K562 (cell line): ENCODE measurements around the gene IQGAP3. TPM values are rescaled to one million over a fixed set of nuclear protein-coding genes. Genes with fewer than 3 reads are reported as not detected.

Experiments
- ARID2 ChIP-seq: fragments of 450-650 bp; IDR thresholded peaks from 2 replicates; pipeline ENCODE4 v1.6.1; 2017; ENCODE audit warnings: antibody characterized with exemption, mild to moderate bottlenecking
- ARID3A ChIP-seq: IDR thresholded peaks from 2 replicates; pipeline ENCODE4 v1.6.1; 2012; ENCODE audit warnings: low read depth, low read length, improper control_type of control experiment, borderline replicate concordance
- CGGBP1 ChIP-seq: fragments of 250-450 bp; sonication (Bioruptor Pico); IDR thresholded peaks from 2 replicates; pipeline ENCODE4 v1.9.0; 2021; ENCODE audit warnings: mild to moderate bottlenecking
- CXXC5 ChIP-seq: fragments of 250-450 bp; sonication (Bioruptor Pico); IDR thresholded peaks from 2 replicates; pipeline ENCODE4 v1.8.0; 2022; ENCODE audit warnings: inconsistent platforms, mild to moderate bottlenecking, moderate library complexity
- DMBX1 ChIP-seq: fragments of 250-450 bp; sonication (Bioruptor Pico); IDR thresholded peaks from 2 replicates; pipeline ENCODE4 v1.8.0; 2022; ENCODE audit warnings: inconsistent platforms, mild to moderate bottlenecking, moderate library complexity, borderline replicate concordance
- E2F4 ChIP-seq: sonication (generic); formaldehyde crosslinking; IDR thresholded peaks from 2 replicates; pipeline ENCODE4 v1.8.0; 2022; ENCODE audit warnings: mild to moderate bottlenecking, low read depth, missing genetic modification reagents
- HMGXB4 ChIP-seq: sonication (generic); formaldehyde crosslinking; IDR thresholded peaks from 2 replicates; pipeline ENCODE4 v1.8.1; 2023; ENCODE audit warnings: mild to moderate bottlenecking, missing genetic modification reagents
- JUNB ChIP-seq: fragments of 450-650 bp; formaldehyde crosslinking; conservative IDR thresholded peaks from 2 replicates; pipeline ENCODE4 v1.4.0; 2020; ENCODE audit warnings: mild to moderate bottlenecking
- MLLT1 ChIP-seq, 2 experiments: fragments of 450-650 bp; IDR thresholded peaks; 2 replicates each; pipeline ENCODE4 v1.6.1; 2016
- POLR2A ChIP-seq: fragments of 450-650 bp; conservative IDR thresholded peaks from 2 replicates; pipeline ENCODE4 v1.6.1; 2016
- PPARD ChIP-seq: fragments of 250-450 bp; sonication (Bioruptor Pico); IDR thresholded peaks from 2 replicates; pipeline ENCODE4 v1.8.0; 2022; ENCODE audit warnings: inconsistent platforms, mild to moderate bottlenecking, moderate library complexity
- PREB ChIP-seq: sonication (generic); formaldehyde crosslinking; IDR thresholded peaks from 2 replicates; pipeline ENCODE4 v1.8.1; 2023; ENCODE audit warnings: mild to moderate bottlenecking, missing genetic modification reagents
- RBM17 ChIP-seq: fragments of 200-400 bp; formaldehyde crosslinking; IDR thresholded peaks from 2 replicates; pipeline ENCODE4 v1.6.1; 2017; ENCODE audit warnings: low read depth, mild to moderate bottlenecking, low read length, borderline replicate concordance
- SMARCE1 ChIP-seq: fragments of 450-650 bp; IDR thresholded peaks from 2 replicates; pipeline ENCODE4 v1.7.1; 2016; ENCODE audit warnings: mild to moderate bottlenecking
- TCF7 ChIP-seq: sonication (generic); IDR thresholded peaks from 2 replicates; pipeline ENCODE4 v1.6.1; 2016; ENCODE audit warnings: antibody characterized with exemption, borderline replicate concordance
- ZFX ChIP-seq: sonication (generic); formaldehyde crosslinking; IDR thresholded peaks from 2 replicates; pipeline ENCODE4 v1.8.0; 2022; ENCODE audit warnings: mild to moderate bottlenecking, missing genetic modification reagents, moderate library complexity
- ZNF655 ChIP-seq: fragments of 250-450 bp; sonication (Bioruptor Pico); IDR thresholded peaks from 2 replicates; pipeline ENCODE4 v1.5.0; 2021
- ZZZ3 ChIP-seq: fragments of 450-650 bp; IDR thresholded peaks from 2 replicates; pipeline ENCODE4 v1.6.1; 2016; ENCODE audit warnings: antibody characterized with exemption, mild to moderate bottlenecking, moderate library complexity
- polyA plus RNA-seq, 8 experiments: library from polyadenylated mRNA; depleted of rRNA in 4 of 8; stranded (reverse) in 5 of 8; unstranded in 3 of 8; fragments of >200 nt; fragmentation: Nextera tagmentation in 2 of 8; fragmentation: Illumina TruSeq in 1 of 8; extraction: Ambion mirVana in 2 of 8; extraction: Trizol in 1 of 8; gene quantifications; 2 replicates each; pipeline versions ENCODE4 v1.2.1 to v1.2.3, GENCODE V29; 2011 to 2014; ENCODE audit warnings: inconsistent platforms in 1 of 8, missing spikeins in 1 of 8
- total RNA-seq, 7 experiments: library from RNA; depleted of rRNA in 6 of 7; stranded (reverse); fragments of >200 nt in 6 of 7; fragmentation: Illumina TruSeq in 2 of 7; extraction: Trizol in 2 of 7; gene quantifications; 2 replicates each; pipeline versions ENCODE4 v1.2.1 to v1.2.3, GENCODE V29; 2011 to 2021; ENCODE audit warnings: low replicate concordance in 1 of 7

The IQGAP3 gene
- total and polyA plus RNA-seq, 9 of the 15 experiments (the other 6 are each of a cell fraction or from before 2014, with no cell fraction given): 1.4 to 16.6 (median 11.9) TPM

GRCh38 chr1:156504821-156505678 lies 67.3 kb downstream of the IQGAP3 start (continued):
- TF ChIP-seq CXXC5 (CRISPR knock-in tag): peak; percentile 83
- TF ChIP-seq MLLT1 (IDR thresholded peaks at IDR 0.05): no peak
- TF ChIP-seq POLR2A: peak; percentile 55; the same call in 1 of the 2 replicates
- peak; percentile 33; the same call in 1 of the 2 replicates for TF ChIP-seq DMBX1
- TF ChIP-seq E2F4 (CRISPR knock-in tag): no peak
- no peak for TF ChIP-seq PREB (CRISPR knock-in tag)
- TF ChIP-seq PPARD (CRISPR knock-in tag): no peak
- no peak for TF ChIP-seq ZNF655 (CRISPR knock-in tag)
- 0 out of 2 replicates have a peak, but pooled peaks have one; percentile 53 for TF ChIP-seq CGGBP1 (CRISPR knock-in tag)
- TF ChIP-seq JUNB: no peak
- no peak for TF ChIP-seq TCF7
- TF ChIP-seq ZFX (CRISPR knock-in tag): peak; percentile 81
- peak; percentile 50 for TF ChIP-seq SMARCE1
- TF ChIP-seq RBM17: no peak
- TF ChIP-seq HMGXB4 (CRISPR knock-in tag): peak; percentile 79; the same call in 1 of the 2 replicates
- TF ChIP-seq ZZZ3: no peak
- TF ChIP-seq ARID2: no peak
- TF ChIP-seq ARID3A: no peak
